Urinary bladder (tissue), 4 donors: ENCODE data around the gene MAGEC1. TPM values are rescaled to one million over a fixed set of nuclear protein-coding genes. Genes with fewer than 3 reads are reported as not detected.

Experiments used
- DNase-seq: peaks from one replicate; pipeline ENCODE4 v3.0.0-alpha.2; 2015; ENCODE audit errors: extremely low spot score
- H3K27ac ChIP-seq: one replicate; pipeline ENCODE4 v1.5.1; 2013; ENCODE audit warnings: low read depth, mild to moderate bottlenecking, moderate library complexity
- H3K36me3 ChIP-seq: one replicate; pipeline ENCODE4 v1.6.1; 2013; ENCODE audit warnings: mild to moderate bottlenecking, moderate library complexity; ENCODE audit not compliant: insufficient read depth
- H3K4me1 ChIP-seq: one replicate; pipeline ENCODE4 v1.6.1; 2013; ENCODE audit warnings: mild to moderate bottlenecking, moderate library complexity; ENCODE audit not compliant: insufficient read depth
- H3K4me3 ChIP-seq: one replicate; pipeline ENCODE4 v1.5.1; 2013; ENCODE audit warnings: low read depth, low read length
- WGBS: extraction: QIAGEN DNeasy Blood & Tissue Kit; methylation state at CpG from one replicate; pipeline ENCODE4 v1.1.7; 2013; 5-methylcytosine and 5-hydroxymethylcytosine counted together
- polyA plus RNA-seq: library from polyadenylated mRNA; stranded (reverse); fragments of 200-250 nt; gene quantifications from one replicate; pipeline ENCODE4 v1.2.3, GENCODE V29; 2013
- total RNA-seq: library from RNA; depleted of rRNA; stranded (reverse); fragments of >200 nt; gene quantifications from one replicate; pipeline ENCODE4 v1.2.3, GENCODE V29; 2014
- donor health status: healthy with polysubstance abuse.
- donor health status: healthy.

The MAGEC1 gene
- total and polyA plus RNA-seq, 2 donors: not detected

- no peaks in the 10 kb centered on the region for H3K4me1 ChIP-seq
- WGBS: 94% methylated on average over 2 of the region's 2 CpGs
- H3K4me3 ChIP-seq: no peak overlapping the region
- H3K27ac ChIP-seq: no peak overlapping the region
- no peaks in the 10 kb centered on the region for H3K36me3 ChIP-seq
- no peak for DNase-seq
Observed at GRCh38 chrX:141941234-141941633, 37.5 kb downstream of the MAGEC1 start.

- Histone ChIP-seq H3K4me1 (no peaks in the 10 kb centered on the region), H3K4me3 (no peak overlapping the region), H3K36me3 (no peaks in the 10 kb centered on the region), H3K27ac (no peak overlapping the region)
- 71% methylated on average over 7 of the region's 7 CpGs for WGBS
- DNase-seq: no peak
Observed at GRCh38 chrX:141945426-141945825, 41.7 kb downstream of the MAGEC1 start.

- Histone ChIP-seq H3K36me3 (no peaks in the 10 kb centered on the region), H3K4me1 (no peaks in the 10 kb centered on the region), H3K27ac (no peak overlapping the region), H3K4me3 (no peak overlapping the region)
- no peak for DNase-seq
- WGBS: 98% methylated on average over 3 of the region's 3 CpGs
Observed at GRCh38 chrX:141947350-141947749, 43.7 kb downstream of the MAGEC1 start.

- 91% methylated on average over 5 of the region's 5 CpGs for WGBS
- Histone ChIP-seq H3K4me1 (no peaks in the 10 kb centered on the region), H3K27ac (no peak overlapping the region)
Observed at GRCh38 chrX:141952603-141953002, 48.9 kb downstream of the MAGEC1 start.

GRCh38 chrX:141958675-141959074, 55.0 kb downstream of the MAGEC1 start:
- DNase-seq: no peak
- H3K4me3 ChIP-seq: no peak overlapping the region
- 47% methylated on average over 2 of the region's 2 CpGs for WGBS
- H3K36me3 ChIP-seq: no peaks in the 10 kb centered on the region
- no peak overlapping the region for H3K27ac ChIP-seq
- no peaks in the 10 kb centered on the region for H3K4me1 ChIP-seq

More at GRCh38 chrX:141952603-141953002, 48.9 kb downstream of the MAGEC1 start:
- Histone ChIP-seq H3K36me3 (no peaks in the 10 kb centered on the region), H3K4me3 (no peak overlapping the region)
- DNase-seq: no peak

Other genes with a start within 250 kb of the MAGEC1 start
- not detected for gene SPANXD, start 205.2 kb upstream of the MAGEC1 start, total RNA-seq
- not detected for gene SPANXD, start 205.2 kb upstream of the MAGEC1 start, polyA plus RNA-seq
- gene MAGEC3, start 65.6 kb upstream of the MAGEC1 start, total RNA-seq: not detected
- not detected for gene MAGEC3, start 65.6 kb upstream of the MAGEC1 start, polyA plus RNA-seq